ENCODE results near the gene ADK. TPM values are rescaled to one million over a fixed set of nuclear protein-coding genes. Genes with fewer than 3 reads are reported as not detected.

Gene ADK
- total RNA-seq, 1 donor from 2014 or later = 53.0 TPM

DNA sequence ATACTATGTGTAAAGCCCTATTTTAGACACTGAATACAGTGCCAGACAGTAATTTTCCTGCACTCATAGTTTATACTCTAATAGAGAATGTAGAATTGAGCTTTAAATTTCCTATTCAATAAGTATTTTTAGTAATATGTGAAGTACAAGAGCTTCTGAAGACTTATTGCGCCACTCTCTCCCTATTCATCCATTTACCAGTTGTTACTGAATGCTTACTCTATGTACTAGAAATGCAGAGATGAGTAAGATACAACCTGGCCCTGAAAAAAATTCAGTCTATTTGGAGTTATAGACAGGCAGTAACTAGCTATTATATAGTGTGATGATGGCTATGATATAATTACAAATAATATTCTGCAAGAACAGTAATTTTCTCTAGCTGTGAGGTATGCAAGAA lies 98.8 kb downstream of the ADK start:
- Histone ChIP-seq H3K36me3 (no peaks in the 10 kb centered on the region), H3K27ac (no peak overlapping the region), H3K4me1 (no peaks in the 10 kb centered on the region), H3K4me3 (no peak overlapping the region), H3K27me3 (no peaks in the 10 kb centered on the region), H3K9me3 (no peaks in the 10 kb centered on the region)
- intact Hi-C loops (cut with DNase I) = no loop called here
- ATAC-seq (no peak), DNase-seq (no peak)
- TF ChIP-seq, protein P1, sequence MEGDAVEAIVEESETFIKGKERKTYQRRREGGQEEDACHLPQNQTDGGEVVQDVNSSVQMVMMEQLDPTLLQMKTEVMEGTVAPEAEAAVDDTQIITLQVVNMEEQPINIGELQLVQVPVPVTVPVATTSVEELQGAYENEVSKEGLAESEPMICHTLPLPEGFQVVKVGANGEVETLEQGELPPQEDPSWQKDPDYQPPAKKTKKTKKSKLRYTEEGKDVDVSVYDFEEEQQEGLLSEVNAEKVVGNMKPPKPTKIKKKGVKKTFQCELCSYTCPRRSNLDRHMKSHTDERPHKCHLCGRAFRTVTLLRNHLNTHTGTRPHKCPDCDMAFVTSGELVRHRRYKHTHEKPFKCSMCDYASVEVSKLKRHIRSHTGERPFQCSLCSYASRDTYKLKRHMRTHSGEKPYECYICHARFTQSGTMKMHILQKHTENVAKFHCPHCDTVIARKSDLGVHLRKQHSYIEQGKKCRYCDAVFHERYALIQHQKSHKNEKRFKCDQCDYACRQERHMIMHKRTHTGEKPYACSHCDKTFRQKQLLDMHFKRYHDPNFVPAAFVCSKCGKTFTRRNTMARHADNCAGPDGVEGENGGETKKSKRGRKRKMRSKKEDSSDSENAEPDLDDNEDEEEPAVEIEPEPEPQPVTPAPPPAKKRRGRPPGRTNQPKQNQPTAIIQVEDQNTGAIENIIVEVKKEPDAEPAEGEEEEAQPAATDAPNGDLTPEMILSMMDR (IDR thresholded peaks at IDR 0.05) = no peak

DNA sequence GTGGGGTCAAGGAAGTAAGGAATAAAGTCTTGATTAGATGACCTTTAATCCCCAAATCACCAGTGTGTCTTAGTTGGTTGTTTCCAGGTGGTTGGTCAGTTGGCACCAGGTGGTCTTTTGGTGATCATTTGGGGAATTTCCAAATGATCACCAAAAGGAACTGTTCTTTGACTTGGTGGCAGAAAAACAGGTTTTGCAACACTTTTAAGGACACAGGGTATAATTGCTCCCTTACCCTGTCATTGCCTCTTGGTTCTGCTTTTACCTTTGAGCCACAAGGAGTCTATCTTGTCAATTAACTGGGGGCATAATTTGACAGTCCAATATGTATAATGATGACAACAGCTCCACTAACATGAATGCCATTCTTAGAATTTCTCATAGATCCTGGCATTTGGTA lies 104.2 kb downstream of the ADK start:
- H3K4me3 ChIP-seq = no peak overlapping the region
- peaks cover 11% of the 10 kb centered on the region for H3K4me1 ChIP-seq
- TF ChIP-seq, protein P1 (IDR thresholded peaks at IDR 0.05) = no peak
- intact Hi-C loops (cut with DNase I) = no loop called here
- DNase-seq (no peak), ATAC-seq (no peak)
- H3K9me3 ChIP-seq = no peaks in the 10 kb centered on the region
- H3K27ac ChIP-seq = no peak overlapping the region
- H3K27me3 ChIP-seq = no peaks in the 10 kb centered on the region
- H3K36me3 ChIP-seq = no peaks in the 10 kb centered on the region

DNA sequence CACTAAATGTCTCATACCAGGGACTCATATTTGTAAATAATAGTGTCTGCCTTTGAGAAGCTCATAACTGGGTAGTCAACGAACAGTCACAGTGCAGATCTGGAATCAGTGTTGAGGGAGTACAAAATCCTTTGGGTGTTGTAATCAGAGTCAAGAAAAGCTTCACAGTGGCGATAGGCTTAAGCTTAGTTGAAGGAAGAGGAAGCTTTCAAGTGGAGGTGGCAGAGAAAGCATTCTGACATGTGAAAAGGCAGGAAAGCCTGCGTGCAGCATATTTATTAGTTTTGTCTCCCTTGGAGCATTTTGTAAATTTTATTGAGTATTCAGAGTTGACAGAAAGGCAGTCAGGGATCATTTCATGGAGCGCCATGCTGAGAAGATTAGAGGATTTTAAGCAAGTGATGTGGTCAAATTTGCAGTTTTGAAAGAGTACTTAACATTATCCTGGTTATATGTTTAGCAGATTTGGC lies 104.9 kb downstream of the ADK start:
- H3K27ac ChIP-seq = no peak overlapping the region
- H3K36me3 ChIP-seq = no peaks in the 10 kb centered on the region
- no peaks in the 10 kb centered on the region for H3K27me3 ChIP-seq
- H3K9me3 ChIP-seq = no peaks in the 10 kb centered on the region
- H3K4me3 ChIP-seq = no peak overlapping the region
- intact Hi-C loops (cut with DNase I) = no loop called here
- TF ChIP-seq, protein P1 (IDR thresholded peaks at IDR 0.05) = no peak
- DNase-seq (no peak), ATAC-seq (peak; percentile 76)
- peaks cover 11% of the 10 kb centered on the region for H3K4me1 ChIP-seq

DNA sequence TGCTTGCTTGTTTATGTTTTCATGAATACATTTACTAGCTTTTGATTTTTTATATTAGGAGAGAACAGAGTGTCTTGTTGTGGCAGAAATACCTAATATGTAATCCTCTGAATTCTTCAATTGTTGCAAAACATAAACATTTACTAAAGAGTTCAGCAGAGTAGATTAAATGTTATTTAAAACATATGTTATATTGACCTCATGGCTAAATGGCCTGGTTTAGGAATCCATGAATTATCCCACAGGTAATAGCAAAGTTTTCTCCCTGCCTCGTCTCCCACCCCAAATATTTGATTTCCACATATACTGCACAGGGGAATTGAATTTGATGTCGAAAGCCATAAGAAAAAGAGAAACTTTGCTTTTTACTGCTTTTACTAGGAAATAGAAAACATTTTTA lies 111.8 kb downstream of the ADK start:
- intact Hi-C loops (cut with DNase I) = no loop called here
- TF ChIP-seq, protein P1 (IDR thresholded peaks at IDR 0.05) = no peak

DNA sequence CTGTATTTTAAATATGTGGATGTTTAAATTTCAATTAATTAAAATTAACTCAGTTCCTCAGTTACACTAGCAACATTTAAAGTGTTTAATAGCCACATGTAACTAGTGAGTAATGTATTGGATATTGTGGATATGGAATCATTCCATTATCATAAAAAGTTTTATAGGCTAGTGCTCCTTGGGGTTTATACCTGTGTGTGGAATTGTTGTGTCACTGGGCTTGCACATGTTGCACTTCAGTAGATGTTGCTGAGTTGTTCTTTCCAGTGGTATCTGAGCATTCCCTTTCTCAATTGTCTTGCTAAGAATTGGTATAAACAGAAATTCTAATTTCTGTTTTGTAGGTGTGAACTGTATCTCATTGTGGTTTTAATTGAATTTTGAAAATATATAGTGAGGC lies 113.0 kb downstream of the ADK start:
- H3K27me3 ChIP-seq = no peaks in the 10 kb centered on the region
- H3K9me3 ChIP-seq = no peaks in the 10 kb centered on the region
- intact Hi-C loops (cut with DNase I) = no loop called here
- H3K4me1 ChIP-seq = no peaks in the 10 kb centered on the region
- no peak overlapping the region for H3K4me3 ChIP-seq
- H3K36me3 ChIP-seq = no peaks in the 10 kb centered on the region
- no peak overlapping the region for H3K27ac ChIP-seq
- no peak for ATAC-seq
- TF ChIP-seq, protein P1 (IDR thresholded peaks at IDR 0.05) = no peak
- DNase-seq = no peak

More for the DNA sequence above, 111.8 kb downstream of the ADK start:
- H3K4me3 ChIP-seq = no peak overlapping the region
- ATAC-seq = no peak
- H3K27ac ChIP-seq = no peak overlapping the region
- no peaks in the 10 kb centered on the region for H3K27me3 ChIP-seq
- H3K36me3 ChIP-seq = no peaks in the 10 kb centered on the region
- no peak for DNase-seq
- no peaks in the 10 kb centered on the region for H3K9me3 ChIP-seq
- no peaks in the 10 kb centered on the region for H3K4me1 ChIP-seq

DNA sequence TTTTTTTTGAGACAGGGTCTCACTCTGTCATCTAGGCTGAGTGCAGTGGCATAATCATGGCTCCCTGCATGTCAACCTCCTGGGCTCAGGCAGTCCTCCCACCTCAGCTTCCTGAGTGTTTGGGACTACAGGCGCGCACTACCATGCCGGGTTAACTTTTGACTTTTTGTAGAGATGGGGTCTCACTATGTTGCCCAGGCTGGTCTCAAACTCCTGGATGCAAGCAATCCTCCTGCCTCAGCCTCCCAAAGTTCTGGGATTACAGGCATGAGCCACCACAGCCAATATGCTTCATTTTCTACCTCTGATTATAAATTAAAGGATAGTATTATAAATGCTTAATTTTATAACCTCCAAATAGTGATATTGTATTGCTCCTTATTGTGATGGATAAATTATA lies 121.3 kb downstream of the ADK start:
- ATAC-seq = no peak
- no peaks in the 10 kb centered on the region for H3K4me1 ChIP-seq
- no peaks in the 10 kb centered on the region for H3K9me3 ChIP-seq
- TF ChIP-seq, protein P1 (IDR thresholded peaks at IDR 0.05) = no peak
- no peak overlapping the region for H3K27ac ChIP-seq
- no peak for DNase-seq
- intact Hi-C loops (cut with DNase I) = no loop called here
- no peaks in the 10 kb centered on the region for H3K36me3 ChIP-seq
- no peak overlapping the region for H3K4me3 ChIP-seq
- H3K27me3 ChIP-seq = no peaks in the 10 kb centered on the region

All from upper lobe of right lung (tissue), 1 donor.